PC-9 (cell line): ENCODE data around the gene EVX1. TPM values are rescaled to one million over a fixed set of nuclear protein-coding genes. Genes with fewer than 3 reads are reported as not detected.

Source experiments
- BruUV-seq: library from RNA; stranded (reverse); fragments of 400-500 nt; replicated peaks from 2 replicates; lab custom pipeline; 2021; lab: Mats Ljungman, UMichigan
- CTCF ChIA-PET: fragments of 300-600 bp; sonication (Branson Sonifier 250); formaldehyde crosslinking; loops from one replicate; lab custom pipeline; 2022; ENCODE audit warnings: antibody characterized with exemption; lab: Charles Lee
- POLR2A ChIA-PET: fragments of 300-600 bp; sonication (Branson Sonifier 250); formaldehyde crosslinking; loops from one replicate; lab custom pipeline; 2022; ENCODE audit warnings: antibody characterized with exemption; ENCODE audit not compliant: unreplicated experiment; lab: Charles Lee
- DNase-seq, 2 experiments: peaks; one replicate each; pipeline versions ENCODE4 v3.0.0 to v3.0.0-alpha.2; 2015 to 2022; ENCODE audit warnings: mixed read lengths in 1 of 2
- H2AFZ ChIP-seq: fragments of 200-600 bp; sonication (generic); 2 replicates; pipeline ENCODE4 v1.8.1; 2017; ENCODE audit warnings: antibody characterized with exemption
- H3F3A ChIP-seq: fragments of 200-600 bp; sonication (generic); 2 replicates; pipeline ENCODE4 v1.8.1; 2017; ENCODE audit warnings: antibody characterized with exemption, mild to moderate bottlenecking, low read depth; ENCODE audit not compliant: insufficient read depth
- H3K27ac ChIP-seq: fragments of 200-600 bp; sonication (generic); 2 replicates; pipeline ENCODE4 v1.6.1; 2016; ENCODE audit warnings: mixed run types
- H3K27me3 ChIP-seq: fragments of 200-600 bp; sonication (generic); 2 replicates; pipeline ENCODE4 v1.6.1; 2016; ENCODE audit warnings: low read depth, mixed run types; ENCODE audit not compliant: insufficient read depth
- H3K36me3 ChIP-seq: fragments of 200-600 bp; sonication (generic); 2 replicates; pipeline ENCODE4 v1.6.1; 2016; ENCODE audit warnings: low read depth, mixed run types
- H3K4me1 ChIP-seq: fragments of 200-600 bp; sonication (generic); replicated peaks from 2 replicates; pipeline ENCODE4 v1.6.1; 2016; ENCODE audit warnings: mixed run types; ENCODE audit not compliant: insufficient read depth
- H3K4me2 ChIP-seq: fragments of 200-600 bp; sonication (generic); 2 replicates; pipeline ENCODE4 v1.6.1; 2017; ENCODE audit warnings: mixed run types
- H3K4me3 ChIP-seq: fragments of 200-600 bp; sonication (generic); 2 replicates; pipeline ENCODE4 v1.6.1; 2016; ENCODE audit warnings: mixed run types
- H3K79me2 ChIP-seq: fragments of 200-600 bp; sonication (generic); 2 replicates; pipeline ENCODE4 v1.6.1; 2017; ENCODE audit warnings: low read depth, mixed run types
- H3K9me2 ChIP-seq: fragments of 200-600 bp; sonication (generic); 2 replicates; pipeline ENCODE4 v1.8.1; 2017; ENCODE audit warnings: mild to moderate bottlenecking; ENCODE audit not compliant: insufficient read depth
- H3K9me3 ChIP-seq: fragments of 200-600 bp; sonication (generic); 2 replicates; pipeline ENCODE4 v1.8.1; 2016; ENCODE audit warnings: low read depth; ENCODE audit not compliant: insufficient read depth
- H4K20me1 ChIP-seq: fragments of 200-600 bp; sonication (generic); 2 replicates; pipeline ENCODE4 v1.8.1; 2017; ENCODE audit not compliant: insufficient read depth
- EZH2 ChIP-seq: fragments of 200-600 bp; sonication (generic); IDR thresholded peaks from 2 replicates; pipeline ENCODE4 v1.8.0; 2017; ENCODE audit warnings: antibody characterized with exemption, low read depth
- intact Hi-C: fragments of 100-400 bp; cut with micrococcal nuclease; formaldehyde crosslinking; loops from one replicate; pipeline ENCODE4 v1.10.0; 2022; ENCODE audit not compliant: unreplicated experiment
- total RNA-seq: library from RNA; stranded (reverse); gene quantifications from 2 replicates; pipeline ENCODE4 v1.2.3, GENCODE V29; 2021
- TF ChIP-seq, protein P1 (sequence below): fragments of 200-600 bp; sonication (generic); conservative IDR thresholded peaks from 2 replicates; pipeline ENCODE4 v1.6.1; 2017; ENCODE audit warnings: mixed run types, antibody characterized with exemption, mild to moderate bottlenecking, moderate library complexity

Gene EVX1
- total RNA-seq, 1 experiment from 2014 or later = not detected

DNA sequence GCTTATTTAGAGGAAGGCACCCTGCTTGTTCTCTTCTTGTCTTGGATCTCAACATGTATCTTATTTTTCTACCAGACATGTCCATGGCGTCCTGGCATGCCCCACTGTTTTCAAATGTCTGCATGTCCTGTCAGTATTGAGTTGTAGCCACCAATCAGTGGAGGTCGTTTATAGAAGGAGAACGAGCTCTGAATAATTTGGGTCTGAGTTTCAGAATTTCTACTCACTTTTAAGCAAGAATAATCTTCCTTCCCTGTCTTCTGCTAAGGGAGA is 39.8 kb upstream of the EVX1 start:
- H2AFZ ChIP-seq = no peak overlapping the region
- peaks cover 12% of the 10 kb centered on the region; the same call in 1 of the 2 replicates for H3F3A ChIP-seq
- intact Hi-C loops = loop anchor here (5.0 kb wide), 1 partner anchor 460 kb away; the partner anchor contains the start of gene HIBADH
- BruUV-seq = no TSS peak
- no peak for DNase-seq
- no peaks in the 10 kb centered on the region for H4K20me1 ChIP-seq
- H3K4me3 ChIP-seq = no peak overlapping the region
- H3K4me1 ChIP-seq = no peaks in the 10 kb centered on the region
- no peak overlapping the region for H3K4me2 ChIP-seq
- no peaks in the 10 kb centered on the region for H3K79me2 ChIP-seq
- no peaks in the 10 kb centered on the region for H3K9me3 ChIP-seq
- POLR2A ChIA-PET = interaction anchor here (0.6 kb wide), 1 partner anchor 721 kb away, joined by 5 read pairs; no protein-coding TSS in a partner anchor
- CTCF ChIA-PET = no interaction called here
- H3K36me3 ChIP-seq = no peaks in the 10 kb centered on the region
- TF ChIP-seq, protein P1, sequence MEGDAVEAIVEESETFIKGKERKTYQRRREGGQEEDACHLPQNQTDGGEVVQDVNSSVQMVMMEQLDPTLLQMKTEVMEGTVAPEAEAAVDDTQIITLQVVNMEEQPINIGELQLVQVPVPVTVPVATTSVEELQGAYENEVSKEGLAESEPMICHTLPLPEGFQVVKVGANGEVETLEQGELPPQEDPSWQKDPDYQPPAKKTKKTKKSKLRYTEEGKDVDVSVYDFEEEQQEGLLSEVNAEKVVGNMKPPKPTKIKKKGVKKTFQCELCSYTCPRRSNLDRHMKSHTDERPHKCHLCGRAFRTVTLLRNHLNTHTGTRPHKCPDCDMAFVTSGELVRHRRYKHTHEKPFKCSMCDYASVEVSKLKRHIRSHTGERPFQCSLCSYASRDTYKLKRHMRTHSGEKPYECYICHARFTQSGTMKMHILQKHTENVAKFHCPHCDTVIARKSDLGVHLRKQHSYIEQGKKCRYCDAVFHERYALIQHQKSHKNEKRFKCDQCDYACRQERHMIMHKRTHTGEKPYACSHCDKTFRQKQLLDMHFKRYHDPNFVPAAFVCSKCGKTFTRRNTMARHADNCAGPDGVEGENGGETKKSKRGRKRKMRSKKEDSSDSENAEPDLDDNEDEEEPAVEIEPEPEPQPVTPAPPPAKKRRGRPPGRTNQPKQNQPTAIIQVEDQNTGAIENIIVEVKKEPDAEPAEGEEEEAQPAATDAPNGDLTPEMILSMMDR = no peak
- no peak for TF ChIP-seq EZH2
- H3K27me3 ChIP-seq = peaks cover 15% of the 10 kb centered on the region; the same call in 1 of the 2 replicates
- no peak overlapping the region for H3K27ac ChIP-seq
- no peaks in the 10 kb centered on the region for H3K9me2 ChIP-seq

DNA sequence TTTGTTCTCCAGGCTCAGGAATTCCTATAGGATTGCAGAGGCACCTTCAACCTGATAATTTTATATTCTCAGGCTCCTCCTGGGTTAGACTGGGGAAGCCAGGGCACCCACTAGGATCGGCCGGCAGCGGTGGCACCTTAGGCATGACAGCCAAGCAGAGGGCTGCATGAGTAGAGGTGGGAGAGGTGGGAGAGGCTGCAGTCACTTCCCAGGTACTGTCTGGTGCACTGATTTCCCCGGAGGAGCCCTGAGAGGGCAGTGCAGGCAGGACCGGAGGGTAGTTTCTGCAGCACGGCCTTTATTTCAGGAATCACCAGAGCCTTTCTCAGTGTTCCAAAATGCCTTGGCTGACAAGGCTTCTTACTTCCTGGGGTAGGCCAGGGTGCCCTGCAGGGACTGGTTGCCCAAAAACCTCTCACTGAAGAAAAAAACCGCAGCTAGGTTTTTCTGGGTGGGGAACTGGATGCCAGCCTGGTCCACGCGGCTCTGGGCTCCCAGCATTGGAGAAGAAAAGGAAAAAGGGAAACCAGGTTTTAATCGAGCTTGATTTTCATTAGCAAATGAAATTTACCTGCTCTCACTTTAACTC is 39.1 kb upstream of the EVX1 start:
- no peaks in the 10 kb centered on the region for H3K4me1 ChIP-seq
- H3K9me3 ChIP-seq = no peaks in the 10 kb centered on the region
- no peak overlapping the region for H3K27ac ChIP-seq
- TF ChIP-seq, protein P1 = no peak
- no peak for TF ChIP-seq EZH2
- peaks cover 14% of the 10 kb centered on the region; the same call in 1 of the 2 replicates for H3K27me3 ChIP-seq
- BruUV-seq = no TSS peak
- H3K9me2 ChIP-seq = no peaks in the 10 kb centered on the region
- H4K20me1 ChIP-seq = no peaks in the 10 kb centered on the region
- intact Hi-C loops = loop anchor here (5.0 kb wide), 1 partner anchor 459 kb away; the partner anchor contains the start of gene HIBADH
- H3K4me3 ChIP-seq = no peak overlapping the region
- ChIA-PET CTCF (interaction anchor here (0.6 kb wide), 1 partner anchor 410 kb away, joined by 10 read pairs; no protein-coding TSS in a partner anchor), POLR2A (interaction anchor here (0.6 kb wide), 1 partner anchor 721 kb away, joined by 5 read pairs; no protein-coding TSS in a partner anchor)
- no peak overlapping the region for H2AFZ ChIP-seq
- H3K79me2 ChIP-seq = no peaks in the 10 kb centered on the region
- DNase-seq = no peak
- H3K4me2 ChIP-seq = no peak overlapping the region
- peaks cover 7% of the 10 kb centered on the region; the same call in 1 of the 2 replicates for H3F3A ChIP-seq
- no peaks in the 10 kb centered on the region for H3K36me3 ChIP-seq

DNA sequence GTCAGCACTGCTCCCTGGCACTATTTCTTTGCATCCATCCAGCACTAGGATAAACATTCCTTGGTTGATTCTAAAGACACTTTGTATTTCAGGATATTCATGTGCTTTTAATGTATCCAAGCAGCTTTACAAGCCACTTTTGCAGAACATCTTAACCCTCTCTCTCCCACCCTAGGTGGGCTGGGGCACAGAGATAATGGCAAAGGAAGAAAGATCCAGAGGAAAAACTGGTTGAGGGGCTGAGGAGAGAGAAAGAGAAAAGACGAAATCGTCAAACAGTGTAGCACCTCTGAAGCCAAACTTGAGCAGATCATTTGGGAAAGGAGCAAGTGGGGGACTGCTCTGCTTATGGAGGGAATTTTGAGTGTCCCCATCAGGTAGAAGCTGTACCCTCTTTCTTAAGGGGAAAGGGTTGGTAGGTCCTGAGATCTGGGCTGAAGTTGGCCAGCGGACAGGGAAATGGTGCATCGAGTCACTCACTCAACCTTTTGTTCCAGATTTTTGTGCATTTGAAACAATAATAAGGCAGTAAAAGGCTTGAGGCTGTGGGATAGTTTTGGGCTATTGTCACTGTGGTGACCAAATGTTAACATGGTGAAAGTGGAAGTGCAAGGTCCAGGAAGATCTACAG is 38.5 kb upstream of the EVX1 start:
- Histone ChIP-seq H3K27me3 (peaks cover 9% of the 10 kb centered on the region; the same call in 1 of the 2 replicates), H2AFZ (no peak overlapping the region), H3K9me2 (no peaks in the 10 kb centered on the region), H3K9me3 (no peaks in the 10 kb centered on the region), H3K79me2 (no peaks in the 10 kb centered on the region), H3K4me1 (no peaks in the 10 kb centered on the region), H3K4me3 (no peak overlapping the region), H4K20me1 (no peaks in the 10 kb centered on the region), H3K36me3 (no peaks in the 10 kb centered on the region), H3F3A (peaks cover 7% of the 10 kb centered on the region; the same call in 1 of the 2 replicates), H3K27ac (no peak overlapping the region), H3K4me2 (no peak overlapping the region)
- TF ChIP-seq, protein P1 = no peak
- TF ChIP-seq EZH2 = no peak
- DNase-seq = no peak
- POLR2A ChIA-PET = no interaction called here
- BruUV-seq = no TSS peak
- intact Hi-C loops = loop anchor here (5.0 kb wide), 1 partner anchor 458 kb away; the partner anchor contains the start of gene HIBADH
- CTCF ChIA-PET = interaction anchor here (0.5 to 0.6 kb wide), 2 partner anchors 410 to 811 kb away, joined by 3 to 10 read pairs; no protein-coding TSS in a partner anchor
